Activated CD8-positive, alpha-beta T cell treated with anti-CD3 and anti-CD28 coated beads for 36 hours (primary cell): ENCODE results near the gene TTLL5. TPM values are rescaled to one million over a fixed set of nuclear protein-coding genes. Genes with fewer than 3 reads are reported as not detected.

Experiments used
- ATAC-seq: fragments of 200-7000 bp; cut with Tn5 transposase; one replicate; pipeline ENCODE4 v1.10.0; 2021; ENCODE audit warnings: mild to moderate bottlenecking, moderate library complexity
- CTCF ChIA-PET: fragments of 350-600 bp; sonication (Branson Sonifier 250); formaldehyde crosslinking; loops from one replicate; lab custom pipeline; 2021; ENCODE audit warnings: antibody characterized with exemption; lab: Charles Lee
- POLR2A ChIA-PET: fragments of 350-600 bp; sonication (Branson Sonifier 250); formaldehyde crosslinking; loops from one replicate; lab custom pipeline; 2021; ENCODE audit warnings: antibody characterized with exemption; lab: Charles Lee
- DNase-seq: peaks from one replicate; pipeline ENCODE4 v3.0.0-alpha.2; 2020
- H3K27ac Mint-ChIP-seq: one replicate; pipeline ENCODE4 v1.8.0; 2021; ENCODE audit warnings: mild to moderate bottlenecking, mixed read lengths
- H3K27me3 Mint-ChIP-seq: one replicate; pipeline ENCODE4 v1.8.0; 2021; ENCODE audit warnings: mixed read lengths
- H3K36me3 Mint-ChIP-seq: one replicate; pipeline ENCODE4 v1.8.0; 2021; ENCODE audit warnings: low read depth, mixed read lengths
- H3K4me1 Mint-ChIP-seq: one replicate; pipeline ENCODE4 v1.8.0; 2021; ENCODE audit warnings: low read depth, mixed read lengths
- H3K4me3 Mint-ChIP-seq: one replicate; pipeline ENCODE4 v1.8.0; 2021; ENCODE audit warnings: mild to moderate bottlenecking, moderate library complexity, mixed read lengths
- H3K9me3 Mint-ChIP-seq: one replicate; pipeline ENCODE4 v1.8.0; 2021; ENCODE audit warnings: mixed read lengths
- CTCF ChIP-seq: fragments of 200-600 bp; IDR thresholded peaks from one replicate; pipeline ENCODE4 v1.8.0; 2022; ENCODE audit warnings: antibody characterized with exemption, mild to moderate bottlenecking
- intact Hi-C: fragments of 100-400 bp; cut with micrococcal nuclease; formaldehyde crosslinking; loops from one replicate; pipeline ENCODE4 v1.10.0; 2022
- total RNA-seq, 2 experiments: library from RNA; stranded (reverse); gene quantifications; one replicate each; pipeline ENCODE4 v1.2.3, GENCODE V29; 2021

Gene TTLL5
- total RNA-seq, 2 experiments from 2014 or later, result 23.6 to 27.2 TPM

GRCh38 chr14:75927564-75928087 lies 266.6 kb downstream of the TTLL5 start:
- no peaks in the 10 kb centered on the region for H3K4me1 Mint-ChIP-seq
- H3K4me3 Mint-ChIP-seq, result no peak overlapping the region
- no peak for DNase-seq
- ATAC-seq, result no peak
- H3K27ac Mint-ChIP-seq, result no peak overlapping the region
- no peaks in the 10 kb centered on the region for H3K36me3 Mint-ChIP-seq
- H3K27me3 Mint-ChIP-seq, result no peaks in the 10 kb centered on the region
- ChIA-PET POLR2A (no interaction called here), CTCF (interaction anchor here (1.0 kb wide), 1 partner anchor 219 kb away, joined by 4 read pairs; no protein-coding TSS in a partner anchor)
- intact Hi-C loops, result no loop called here
- TF ChIP-seq CTCF, result no peak
- no peaks in the 10 kb centered on the region for H3K9me3 Mint-ChIP-seq

DNA sequence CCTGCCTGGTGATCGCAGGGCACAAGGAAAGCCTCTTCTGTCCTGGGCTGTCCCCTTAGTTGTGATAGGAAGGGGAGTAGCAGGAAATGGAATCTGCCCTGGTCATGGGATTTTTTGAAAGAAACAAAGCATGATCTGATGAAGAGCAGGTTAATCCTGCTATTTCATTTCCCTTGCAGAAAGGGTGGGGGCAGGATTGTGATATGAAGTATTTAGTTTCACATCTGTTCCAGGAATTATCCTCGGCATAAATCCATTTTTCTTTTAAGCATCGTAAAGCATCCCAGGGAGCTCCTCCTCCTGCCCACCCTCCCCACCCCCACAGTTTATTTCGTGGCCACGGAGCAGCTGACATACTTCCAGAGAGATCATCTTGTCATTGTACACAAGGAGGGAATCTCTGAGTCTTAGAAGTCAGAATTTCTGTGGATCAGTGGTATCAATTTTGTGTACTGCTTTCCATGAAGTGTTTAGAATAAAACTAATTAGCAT lies 267.7 kb downstream of the TTLL5 start:
- DNase-seq, result no peak
- intact Hi-C loops, result no loop called here
- no peak for TF ChIP-seq CTCF
- H3K27ac Mint-ChIP-seq, result no peak overlapping the region
- ATAC-seq, result no peak
- no peaks in the 10 kb centered on the region for H3K4me1 Mint-ChIP-seq
- H3K9me3 Mint-ChIP-seq, result no peaks in the 10 kb centered on the region
- H3K36me3 Mint-ChIP-seq, result no peaks in the 10 kb centered on the region
- H3K27me3 Mint-ChIP-seq, result no peaks in the 10 kb centered on the region
- CTCF ChIA-PET, result interaction anchor here (1.4 kb wide), 1 partner anchor 22 kb away, joined by 5 read pairs; no protein-coding TSS in a partner anchor
- POLR2A ChIA-PET, result no interaction called here
- H3K4me3 Mint-ChIP-seq, result no peak overlapping the region

DNA sequence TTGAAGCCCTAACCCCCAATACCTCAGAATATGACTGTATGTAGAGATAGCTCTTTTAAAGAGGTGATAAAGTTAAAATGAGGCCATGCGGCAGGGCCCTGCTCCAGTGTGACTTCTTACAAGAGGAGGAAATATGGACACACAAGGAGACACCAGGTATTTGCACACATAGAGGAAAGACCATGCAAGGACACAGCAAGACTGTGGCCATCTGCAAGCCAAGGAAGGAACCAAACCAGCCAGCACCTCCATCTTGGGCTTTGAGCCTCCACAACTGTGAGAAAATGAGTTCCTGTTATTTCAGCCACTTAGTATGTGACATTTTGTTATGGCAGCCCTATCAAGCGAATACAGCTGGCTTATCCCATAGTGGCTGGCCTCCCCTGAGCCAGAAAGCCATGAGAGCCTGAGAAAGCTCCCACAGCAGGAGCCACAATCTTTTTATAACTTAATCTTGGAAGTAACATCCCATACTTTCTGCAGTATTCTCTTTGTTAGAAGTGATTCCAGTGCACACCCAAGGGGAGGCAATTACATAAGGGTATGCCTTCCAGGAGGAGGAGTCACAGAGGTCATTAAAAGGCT lies 272.8 kb downstream of the TTLL5 start:
- no peak for TF ChIP-seq CTCF
- Mint-ChIP-seq H3K27ac (no peak overlapping the region), H3K9me3 (no peaks in the 10 kb centered on the region), H3K27me3 (no peaks in the 10 kb centered on the region), H3K36me3 (no peaks in the 10 kb centered on the region), H3K4me1 (no peaks in the 10 kb centered on the region), H3K4me3 (no peak overlapping the region)
- DNase-seq (no peak), ATAC-seq (no peak)
- POLR2A ChIA-PET, result no interaction called here
- CTCF ChIA-PET, result no interaction called here
- intact Hi-C loops, result no loop called here

DNA sequence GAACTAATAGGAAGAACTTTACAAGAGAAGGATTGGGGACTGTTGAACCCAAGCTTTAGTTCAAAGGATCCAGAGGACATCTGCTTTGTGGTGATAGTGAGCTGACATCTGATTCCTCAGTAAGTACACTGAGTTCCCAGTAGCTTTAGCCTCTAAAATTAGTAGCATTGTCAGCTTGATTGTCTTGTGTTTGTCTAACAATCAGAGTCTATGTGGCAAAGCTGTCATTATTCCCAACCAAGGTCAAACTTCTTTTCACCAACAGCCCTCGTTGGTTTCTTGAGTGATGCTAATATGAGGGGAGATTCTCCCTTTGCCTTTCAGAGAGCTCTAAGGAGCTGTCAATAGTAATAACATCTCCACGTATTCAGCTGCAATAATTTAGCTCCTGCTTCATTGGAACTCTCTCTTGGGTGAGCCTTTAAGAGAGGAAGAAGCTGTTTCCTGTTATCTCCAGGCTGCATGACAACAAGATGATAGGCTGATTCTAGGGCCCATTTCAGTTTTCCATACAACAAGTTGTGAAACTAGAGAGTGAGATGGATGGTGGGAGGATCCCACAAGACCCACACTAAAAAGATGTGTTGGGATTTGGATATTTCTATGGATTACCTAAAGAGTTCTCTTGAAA lies 274.1 kb downstream of the TTLL5 start:
- H3K9me3 Mint-ChIP-seq, result no peaks in the 10 kb centered on the region
- no peak for ATAC-seq
- no peak overlapping the region for H3K4me3 Mint-ChIP-seq
- H3K36me3 Mint-ChIP-seq, result no peaks in the 10 kb centered on the region
- no peak for TF ChIP-seq CTCF
- H3K4me1 Mint-ChIP-seq, result no peaks in the 10 kb centered on the region
- no peaks in the 10 kb centered on the region for H3K27me3 Mint-ChIP-seq
- intact Hi-C loops, result no loop called here
- no peak overlapping the region for H3K27ac Mint-ChIP-seq
- no peak for DNase-seq
- ChIA-PET POLR2A (interaction anchor here (0.6 kb wide), 1 partner anchor 449 kb away, joined by 3 read pairs; no protein-coding TSS in a partner anchor), CTCF (interaction anchor here (1.6 kb wide), 1 partner anchor 28 kb away, joined by 9 read pairs; no protein-coding TSS in a partner anchor)

GRCh38 chr14:75939200-75939599 lies 278.2 kb downstream of the TTLL5 start:
- intact Hi-C loops, result no loop called here
- no peak for TF ChIP-seq CTCF
- H3K4me1 Mint-ChIP-seq, result no peaks in the 10 kb centered on the region
- ATAC-seq (no peak), DNase-seq (no peak)
- H3K36me3 Mint-ChIP-seq, result no peaks in the 10 kb centered on the region
- H3K4me3 Mint-ChIP-seq, result no peak overlapping the region
- ChIA-PET CTCF (no interaction called here), POLR2A (interaction anchor here (1.2 kb wide), 1 partner anchor 15 kb away, joined by 4 read pairs; no protein-coding TSS in a partner anchor)
- H3K27ac Mint-ChIP-seq, result no peak overlapping the region
- H3K9me3 Mint-ChIP-seq, result no peaks in the 10 kb centered on the region
- no peaks in the 10 kb centered on the region for H3K27me3 Mint-ChIP-seq
